GM18519 (cell line): Measurements from ENCODE around the gene SMIM29.
A peak's percentile ranks its signal among the peaks of the same experiment; 100 is the strongest.

ENCODE experiments used
- ATAC-seq: cut with Tn5 transposase; IDR thresholded peaks from one replicate; pipeline ENCODE4 v1.9.1; 2021; ENCODE audit warnings: mild to moderate bottlenecking, moderate library complexity; ENCODE audit not compliant: unreplicated experiment, low FRiP score

Gene SMIM29

DNA sequence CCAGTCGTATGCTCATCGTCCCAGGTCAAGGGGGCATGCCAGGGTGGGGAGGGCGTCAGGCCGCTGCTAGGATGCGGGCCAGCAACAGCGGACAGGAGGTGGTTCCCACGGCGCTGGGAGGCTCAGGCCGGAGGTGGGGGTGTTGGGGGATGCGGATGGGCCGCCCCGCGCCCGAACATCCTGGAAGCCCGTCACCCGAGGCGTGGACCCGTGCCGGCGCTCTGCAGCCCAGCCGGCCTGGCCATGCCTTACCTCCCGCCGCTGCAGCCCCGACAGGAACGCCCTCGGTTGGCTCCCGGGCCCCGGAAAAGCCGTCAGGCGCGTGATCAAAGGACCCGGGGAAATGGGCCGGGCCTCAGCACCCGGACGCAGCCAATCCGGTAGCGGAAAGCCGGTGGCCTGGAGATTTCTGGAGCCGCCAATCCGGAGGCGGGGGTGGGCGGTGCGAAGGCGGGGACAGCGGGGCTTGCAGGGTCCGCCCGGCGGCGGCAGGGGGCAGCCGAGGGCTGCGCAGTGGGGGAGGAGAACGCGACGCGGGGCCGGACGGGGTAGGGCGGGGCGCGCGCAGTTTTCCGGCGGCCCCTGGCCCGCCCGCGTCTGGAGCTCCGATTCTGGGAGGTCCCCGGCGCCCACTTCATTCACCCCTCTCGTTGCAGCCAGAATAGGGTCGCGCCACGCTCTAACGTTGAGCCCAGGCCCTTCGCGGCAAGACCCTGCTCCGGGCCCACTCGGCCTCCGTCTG is at the start of gene SMIM29:
SMIM29 (minus strand) TSS at position 280 of the 742 bp plus-strand sequence. CDS start 1,215 bp downstream, outside the sequence.
- peak; percentile 36 for ATAC-seq

DNA sequence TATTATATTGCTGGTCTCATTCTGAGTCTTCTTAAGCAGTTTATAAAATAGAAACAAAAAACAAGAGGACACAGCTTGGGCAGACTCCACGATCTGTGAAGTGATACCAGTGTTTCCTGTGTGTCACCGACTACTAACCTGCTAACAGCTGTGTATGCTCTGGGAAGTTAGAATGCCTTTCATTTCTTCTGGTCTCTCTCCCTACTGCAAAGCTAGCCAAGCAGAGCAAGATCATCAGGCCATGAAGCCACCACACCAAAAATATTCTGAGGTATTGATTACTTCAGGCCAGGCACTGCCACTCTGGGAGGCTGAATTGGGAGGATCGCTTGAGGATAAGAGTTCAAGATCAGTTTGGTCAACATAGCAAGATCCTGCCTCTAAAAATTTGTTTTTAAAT is 46.9 kb upstream of the SMIM29 start:
- peak; percentile 67 for ATAC-seq

DNA sequence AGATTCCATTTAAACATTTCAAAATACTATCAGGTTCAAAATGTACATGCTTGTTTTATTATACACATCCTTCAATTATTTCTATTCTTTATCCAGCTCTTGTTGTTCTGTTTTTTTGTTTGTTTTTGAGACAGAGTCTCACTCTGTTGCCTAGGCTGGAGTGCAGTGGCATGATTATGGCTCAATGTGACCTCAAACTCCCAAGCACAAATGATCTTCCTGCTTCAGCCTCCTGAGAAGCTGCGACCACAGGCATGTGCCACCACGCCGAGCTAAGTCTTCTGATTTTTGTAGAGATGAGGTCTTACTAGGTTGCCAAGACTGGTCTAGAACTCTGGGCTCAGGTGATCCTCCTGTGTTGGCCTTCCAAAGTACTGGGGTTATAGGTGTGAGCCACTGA is 44.1 kb upstream of the SMIM29 start:
- ATAC-seq: no peak

DNA sequence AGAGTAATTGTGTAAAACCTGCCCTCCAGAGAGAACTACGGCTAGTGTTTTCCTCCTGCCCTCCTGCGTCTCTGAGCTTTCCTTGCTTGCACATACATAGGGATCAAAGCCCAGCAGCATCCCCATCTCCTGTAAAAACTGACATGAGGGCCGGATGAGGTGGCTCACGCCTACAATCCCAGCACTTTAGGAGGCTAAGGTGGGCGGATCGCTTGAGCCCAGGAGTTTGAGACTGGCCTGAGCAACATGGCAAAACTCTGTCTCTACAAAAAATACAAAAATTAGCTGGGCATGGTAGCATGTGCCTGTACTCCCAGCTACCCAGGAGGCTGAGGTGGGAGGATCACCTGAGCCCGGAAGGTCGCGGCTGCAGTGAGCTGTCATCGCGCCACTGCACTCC is 40.3 kb upstream of the SMIM29 start:
- no peak for ATAC-seq

GRCh38 chr6:34288581-34288980 is 39.8 kb upstream of the SMIM29 start:
- no peak for ATAC-seq

- no peak for ATAC-seq
These were observed 36.8 kb upstream of the SMIM29 start for GRCh38 chr6:34285448-34286164.

GRCh38 chr6:34284563-34285447 is 36.0 kb upstream of the SMIM29 start:
- ATAC-seq: no peak

- no peak for ATAC-seq
These were observed 33.0 kb upstream of the SMIM29 start for GRCh38 chr6:34281702-34282334.

GRCh38 chr6:34280216-34280615 is 31.4 kb upstream of the SMIM29 start:
- ATAC-seq: no peak

- ATAC-seq: no peak
These were observed 30.0 kb upstream of the SMIM29 start for GRCh38 chr6:34278833-34279232.

DNA sequence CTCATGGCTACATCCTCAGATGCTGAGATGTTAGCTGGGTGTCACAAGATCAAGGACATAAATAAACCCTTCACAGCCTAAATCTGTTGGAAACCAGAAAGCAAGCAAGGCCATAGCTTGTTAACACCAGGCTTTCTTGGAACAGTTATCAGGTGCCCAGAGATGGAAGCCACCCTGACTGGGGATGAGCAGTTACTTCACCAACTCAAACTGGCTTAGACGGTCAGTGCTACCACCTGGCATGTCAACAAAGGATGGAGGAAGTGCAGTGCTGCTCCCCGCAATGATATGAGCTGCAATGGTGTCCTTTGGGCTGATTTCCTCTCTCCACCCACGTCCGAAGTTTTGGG is 28.9 kb upstream of the SMIM29 start:
- no peak for ATAC-seq

DNA sequence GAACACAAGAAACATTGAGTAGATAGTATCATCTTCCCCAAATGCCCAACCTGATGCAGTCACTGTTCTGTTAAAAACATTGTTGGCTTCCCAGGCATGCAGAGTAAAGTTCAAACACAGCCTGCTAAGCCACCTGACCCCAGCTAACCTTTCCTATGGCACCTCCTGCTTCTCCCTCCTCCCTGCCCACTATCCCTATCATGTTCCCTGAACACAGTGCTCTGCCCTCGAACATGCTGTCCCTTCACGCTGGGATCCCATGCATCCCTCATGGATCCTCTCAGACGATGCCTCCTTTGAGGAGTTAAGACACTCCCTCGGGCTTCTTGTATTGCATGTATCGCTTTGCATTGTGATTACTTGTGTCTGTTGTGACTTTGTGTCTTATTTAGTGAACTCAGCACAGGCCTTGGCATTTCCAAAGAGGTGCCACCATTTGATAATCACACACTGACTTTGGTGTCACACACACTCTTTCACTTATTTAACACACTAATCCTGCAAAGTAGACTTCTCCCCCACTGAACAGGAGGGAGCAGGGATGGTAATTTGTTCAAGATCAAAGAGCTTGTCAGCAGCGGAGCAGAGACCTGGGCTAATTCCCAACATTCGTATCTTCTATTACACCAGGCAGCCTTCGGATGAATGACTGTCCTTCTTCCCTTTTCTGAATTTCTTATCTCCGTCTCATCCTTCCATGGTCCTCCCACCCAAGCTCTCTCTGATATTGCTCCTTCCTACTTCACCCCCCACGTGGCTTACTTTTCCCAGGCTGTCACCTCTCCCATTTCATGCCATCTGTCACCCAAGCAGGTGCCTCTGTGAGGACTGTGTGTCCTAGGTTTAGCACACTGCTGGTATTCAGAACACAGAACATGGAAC is 28.3 kb upstream of the SMIM29 start:
- ATAC-seq: no peak

GRCh38 chr6:34276191-34276590 is 27.4 kb upstream of the SMIM29 start:
- ATAC-seq: no peak

DNA sequence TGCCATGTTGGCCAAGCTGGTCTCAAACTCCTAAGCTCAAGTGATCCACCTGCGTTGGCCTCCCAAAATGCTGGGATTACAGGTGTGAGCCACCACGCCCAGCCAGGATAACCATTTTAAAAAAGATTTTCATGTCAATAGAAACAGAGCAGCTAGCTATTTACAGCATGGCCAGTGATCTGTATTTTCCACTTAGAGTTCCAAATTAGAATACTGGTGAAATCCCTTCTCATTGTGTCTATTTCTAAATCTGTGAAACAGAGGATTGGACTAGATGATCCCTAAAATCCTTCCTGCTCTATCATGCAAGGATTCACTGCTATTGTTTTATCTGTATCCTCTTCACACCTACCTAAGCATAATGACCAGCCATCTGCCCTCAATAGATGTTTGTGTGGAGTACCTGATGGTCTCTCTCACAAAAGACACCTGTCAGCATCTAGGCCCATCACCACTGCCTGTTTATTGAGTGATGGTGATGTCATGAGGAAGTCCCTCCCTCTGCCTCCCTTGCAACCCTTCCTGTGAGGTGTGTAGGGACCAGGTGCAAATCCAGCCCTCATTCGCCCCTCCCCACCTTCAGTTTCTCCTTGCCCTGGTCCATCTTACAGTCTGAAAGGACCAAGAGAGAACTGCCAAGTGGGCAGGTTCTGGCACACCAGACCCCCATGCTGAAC is 26.5 kb upstream of the SMIM29 start:
- no peak for ATAC-seq

GRCh38 chr6:34274129-34274528 is 25.3 kb upstream of the SMIM29 start:
- no peak for ATAC-seq

- no peak for ATAC-seq
These were observed 24.5 kb upstream of the SMIM29 start for GRCh38 chr6:34273242-34273805.

GRCh38 chr6:34272013-34272926 is 23.5 kb upstream of the SMIM29 start:
- ATAC-seq: no peak
